Hindlimb muscle (tissue), 1 donor: ENCODE data around the gene CLEC2L. TPM values are rescaled to one million over a fixed set of nuclear protein-coding genes. Genes with fewer than 3 reads are reported as not detected.

ENCODE experiments used
- DNase-seq: peaks from one replicate; pipeline ENCODE4 v3.0.0-alpha.2; 2013
- polyA plus RNA-seq: library from polyadenylated mRNA; unstranded; fragments of 120-200 nt; gene quantifications from one replicate; pipeline ENCODE4 v1.2.1, GENCODE V29; 2013; ENCODE audit not compliant: insufficient read length

The CLEC2L gene
- 1.1 TPM for polyA plus RNA-seq

GRCh38 chr7:139523199-139523941, at the start of gene CLEC2L:
Gene CLEC2L, plus strand, starts transcription at chr7:139523685. Its CDS starts 243 bp downstream, at chr7:139523928.
- no peak for DNase-seq

GRCh38 chr7:139476139-139476538, 47.3 kb upstream of the CLEC2L start:
- DNase-seq, result no peak

GRCh38 chr7:139476891-139477290, 46.6 kb upstream of the CLEC2L start:
- DNase-seq, result no peak

GRCh38 chr7:139479620-139480019, 43.9 kb upstream of the CLEC2L start:
- no peak for DNase-seq

- no peak for DNase-seq
Measured at GRCh38 chr7:139481364-139481763, 42.1 kb upstream of the CLEC2L start.

GRCh38 chr7:139482122-139482521, 41.4 kb upstream of the CLEC2L start:
- no peak for DNase-seq

- DNase-seq, result no peak
Measured at GRCh38 chr7:139482662-139483466, 40.6 kb upstream of the CLEC2L start.

GRCh38 chr7:139487366-139488080, 36.0 kb upstream of the CLEC2L start:
- DNase-seq, result no peak

- DNase-seq, result no peak
Measured at GRCh38 chr7:139488810-139489209, 34.7 kb upstream of the CLEC2L start.

GRCh38 chr7:139490130-139490529, 33.4 kb upstream of the CLEC2L start:
- no peak for DNase-seq

GRCh38 chr7:139492293-139492692, 31.2 kb upstream of the CLEC2L start:
- no peak for DNase-seq

GRCh38 chr7:139494835-139495579, 28.5 kb upstream of the CLEC2L start:
- no peak for DNase-seq

GRCh38 chr7:139495580-139496125, 27.8 kb upstream of the CLEC2L start:
- DNase-seq, result no peak

GRCh38 chr7:139496528-139496927, 27.0 kb upstream of the CLEC2L start:
- DNase-seq, result no peak

- no peak for DNase-seq
Measured at GRCh38 chr7:139500770-139501138, 22.7 kb upstream of the CLEC2L start.

- DNase-seq, result no peak
Measured at GRCh38 chr7:139502226-139502625, 21.3 kb upstream of the CLEC2L start.

- no peak for DNase-seq
Measured at GRCh38 chr7:139505563-139505962, 17.9 kb upstream of the CLEC2L start.

- DNase-seq, result no peak
Measured at GRCh38 chr7:139509535-139509934, 13.9 kb upstream of the CLEC2L start.

- no peak for DNase-seq
Measured at GRCh38 chr7:139511315-139511714, 12.2 kb upstream of the CLEC2L start.

- DNase-seq, result no peak
Measured at GRCh38 chr7:139515266-139515665, 8.2 kb upstream of the CLEC2L start.

- DNase-seq, result no peak
Measured at GRCh38 chr7:139521439-139521838, 2.0 kb upstream of the CLEC2L start.

- DNase-seq, result no peak
Measured at GRCh38 chr7:139522830-139523198, 671 bp upstream of the CLEC2L start.
